ENCODE results near the gene BEST2. TPM values are rescaled to one million over a fixed set of nuclear protein-coding genes. Genes with fewer than 3 reads are reported as not detected.
"Not testable (repeated sequence)": the region's sequence is repeated elsewhere in the genome, so short reads cannot be mapped to it uniquely, and the experiment has no call there.

BEST2 gene
- total RNA-seq, 1 experiment from 2014 or later = not detected

- in situ Hi-C loops (cut with HindIII; ENCODE audit: low pct_unique_long_range_greater_than_20kb, low sequenced_read_pairs) = no loop called here
These were observed 40.7 kb downstream of the BEST2 start for GRCh38 chr19:12792051-12792852.

GRCh38 chr19:12792853-12793289 is 41.3 kb downstream of the BEST2 start:
- in situ Hi-C loops (cut with HindIII; ENCODE audit: low pct_unique_long_range_greater_than_20kb, low sequenced_read_pairs) = no loop called here
- DNase-seq (ENCODE audit: low read depth) = no peak

More at GRCh38 chr19:12792051-12792852, 40.7 kb downstream of the BEST2 start:
- peak; percentile 64 for DNase-seq (ENCODE audit: low read depth)

GRCh38 chr19:12793290-12794195 is 42.0 kb downstream of the BEST2 start:
- in situ Hi-C loops (cut with HindIII; ENCODE audit: low pct_unique_long_range_greater_than_20kb, low sequenced_read_pairs) = no loop called here
- peak; percentile 98 for DNase-seq (ENCODE audit: low read depth)

GRCh38 chr19:12794196-12794941 is 42.8 kb downstream of the BEST2 start:
- peak; percentile 58 for DNase-seq (ENCODE audit: low read depth)
- in situ Hi-C loops (cut with HindIII; ENCODE audit: low pct_unique_long_range_greater_than_20kb, low sequenced_read_pairs) = no loop called here

- no peak for DNase-seq (ENCODE audit: low read depth)
- in situ Hi-C loops (cut with HindIII; ENCODE audit: low pct_unique_long_range_greater_than_20kb, low sequenced_read_pairs) = no loop called here
These were observed 43.4 kb downstream of the BEST2 start for GRCh38 chr19:12794971-12795381.

GRCh38 chr19:12796146-12797071 is 44.8 kb downstream of the BEST2 start:
- peak; percentile 82 for DNase-seq (ENCODE audit: low read depth)
- in situ Hi-C loops (cut with HindIII; ENCODE audit: low pct_unique_long_range_greater_than_20kb, low sequenced_read_pairs) = no loop called here

- DNase-seq (ENCODE audit: low read depth) = no peak
- in situ Hi-C loops (cut with HindIII; ENCODE audit: low pct_unique_long_range_greater_than_20kb, low sequenced_read_pairs) = no loop called here
These were observed 45.6 kb downstream of the BEST2 start for GRCh38 chr19:12797141-12797587.

- in situ Hi-C loops (cut with HindIII; ENCODE audit: low pct_unique_long_range_greater_than_20kb, low sequenced_read_pairs); DNase-seq (ENCODE audit: low read depth): not testable (repeated sequence)
These were observed 46.0 kb downstream of the BEST2 start for GRCh38 chr19:12797607-12798006.

GRCh38 chr19:12799742-12800465 is 48.3 kb downstream of the BEST2 start:
- in situ Hi-C loops (cut with HindIII; ENCODE audit: low pct_unique_long_range_greater_than_20kb, low sequenced_read_pairs) = no loop called here
- no peak for DNase-seq (ENCODE audit: low read depth)

GRCh38 chr19:12800466-12800770 is 48.8 kb downstream of the BEST2 start:
- DNase-seq (ENCODE audit: low read depth) = no peak
- in situ Hi-C loops (cut with HindIII; ENCODE audit: low pct_unique_long_range_greater_than_20kb, low sequenced_read_pairs) = no loop called here

GRCh38 chr19:12800923-12801465 is 49.4 kb downstream of the BEST2 start:
- in situ Hi-C loops (cut with HindIII; ENCODE audit: low pct_unique_long_range_greater_than_20kb, low sequenced_read_pairs) = no loop called here
- DNase-seq (ENCODE audit: low read depth) = no peak

GRCh38 chr19:12801466-12802266 is 50.1 kb downstream of the BEST2 start, which contains the start of the genes PRDX2 and THSD8:
Gene PRDX2 (minus strand): TSS chr19:12801800. CDS start chr19:12801261, 539 bp downstream.
Gene THSD8 (plus strand): TSS chr19:12802069. CDS start chr19:12802072, 3 bp downstream.
- no peak for DNase-seq (ENCODE audit: low read depth)
- in situ Hi-C loops (cut with HindIII; ENCODE audit: low pct_unique_long_range_greater_than_20kb, low sequenced_read_pairs) = no loop called here

GRCh38 chr19:12802267-12803106 is 50.9 kb downstream of the BEST2 start:
- no peak for DNase-seq (ENCODE audit: low read depth)
- in situ Hi-C loops (cut with HindIII; ENCODE audit: low pct_unique_long_range_greater_than_20kb, low sequenced_read_pairs) = no loop called here

- in situ Hi-C loops (cut with HindIII; ENCODE audit: low pct_unique_long_range_greater_than_20kb, low sequenced_read_pairs) = no loop called here
- DNase-seq (ENCODE audit: low read depth) = no peak
These were observed 52.5 kb downstream of the BEST2 start for GRCh38 chr19:12804051-12804450.

All from Caki2 (cell line).